IPS DF 4.7 (cell line): Measurements from ENCODE around the gene GPR6.

Experiments used
- DNase-seq: peaks from one replicate; pipeline ENCODE4 v3.0.0-alpha.2; 2013; ENCODE audit warnings: low spot score; ENCODE audit errors: extremely low read depth

GPR6 gene

GRCh38 chr6:109998159-109998785 lies 20.2 kb downstream of the GPR6 start:
- DNase-seq: no peak

DNA sequence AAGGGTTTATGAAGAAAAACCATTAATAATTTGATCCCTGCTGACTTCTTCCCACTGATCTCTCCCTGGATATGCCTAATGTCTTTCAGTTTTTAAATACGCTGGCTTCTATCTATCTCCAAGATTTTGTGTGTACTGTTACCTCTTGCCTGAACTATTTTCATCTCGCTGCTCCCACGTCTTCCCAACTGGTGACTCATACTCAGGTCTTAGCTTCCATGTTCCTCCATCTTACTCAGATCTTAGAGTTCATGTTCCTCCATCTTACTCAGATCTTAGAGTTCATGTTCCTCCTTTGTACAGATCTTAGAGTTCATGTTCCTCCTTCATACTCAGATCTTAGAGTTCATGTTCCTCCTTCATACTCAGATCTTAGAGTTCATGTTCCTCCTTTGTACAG lies 21.6 kb downstream of the GPR6 start:
- no peak for DNase-seq

DNA sequence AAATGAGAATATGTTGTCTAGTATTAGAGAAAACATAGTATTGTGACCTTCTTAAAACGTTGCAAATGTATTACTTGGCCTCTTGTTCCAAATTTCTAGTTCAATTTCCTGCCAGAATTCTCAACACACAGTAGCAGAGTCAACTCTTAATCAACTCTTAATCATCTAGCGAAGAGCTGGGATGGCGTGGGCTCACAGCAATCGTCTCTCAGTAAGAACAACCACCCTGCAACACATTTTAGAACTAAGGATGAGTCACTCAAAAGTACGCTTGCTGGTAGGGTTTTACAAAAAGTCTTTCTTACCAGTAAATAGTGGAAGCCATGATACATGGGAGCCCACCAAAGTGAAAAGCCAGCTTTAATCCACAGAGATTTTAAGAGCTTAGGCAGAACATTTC lies 24.6 kb downstream of the GPR6 start:
- DNase-seq: no peak

DNA sequence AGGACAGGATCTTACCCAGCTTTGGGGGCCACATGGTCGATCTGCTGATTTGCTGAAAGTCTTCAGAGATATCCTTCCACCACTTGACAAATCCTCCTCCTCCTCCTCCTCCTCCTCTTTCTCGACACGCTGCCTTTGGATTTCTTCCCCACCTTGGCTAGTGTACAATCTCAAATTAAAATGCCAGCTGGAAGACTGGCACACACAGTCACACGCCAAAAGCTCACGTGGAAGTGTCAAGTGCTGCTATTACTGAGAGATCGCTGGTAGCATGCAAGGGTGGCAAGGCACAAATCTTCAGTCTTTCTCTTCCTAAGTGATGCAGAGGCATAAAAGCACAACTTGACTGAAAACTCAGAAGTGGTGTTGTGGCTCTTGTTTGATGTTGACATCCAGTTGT lies 35.3 kb downstream of the GPR6 start:
- DNase-seq: no peak

DNA sequence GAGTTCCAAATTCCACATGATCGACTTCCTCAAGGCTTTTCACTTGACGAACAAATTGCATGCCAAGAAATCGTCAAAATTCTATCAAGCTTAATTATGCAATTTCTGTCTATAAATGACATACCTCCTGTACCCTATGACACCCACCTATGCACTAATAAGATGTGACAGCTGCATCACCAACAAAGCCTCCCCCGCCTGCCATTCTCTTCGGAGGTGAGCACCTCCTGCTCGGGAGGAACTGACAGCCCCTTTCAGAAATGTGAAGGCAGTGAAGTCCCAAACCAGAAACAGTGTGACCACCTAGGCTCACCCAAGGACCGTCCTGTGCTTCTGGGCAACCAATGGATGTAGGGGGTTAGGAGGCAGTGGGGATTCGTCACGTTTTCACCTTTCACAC lies 37.1 kb downstream of the GPR6 start:
- DNase-seq: no peak

DNA sequence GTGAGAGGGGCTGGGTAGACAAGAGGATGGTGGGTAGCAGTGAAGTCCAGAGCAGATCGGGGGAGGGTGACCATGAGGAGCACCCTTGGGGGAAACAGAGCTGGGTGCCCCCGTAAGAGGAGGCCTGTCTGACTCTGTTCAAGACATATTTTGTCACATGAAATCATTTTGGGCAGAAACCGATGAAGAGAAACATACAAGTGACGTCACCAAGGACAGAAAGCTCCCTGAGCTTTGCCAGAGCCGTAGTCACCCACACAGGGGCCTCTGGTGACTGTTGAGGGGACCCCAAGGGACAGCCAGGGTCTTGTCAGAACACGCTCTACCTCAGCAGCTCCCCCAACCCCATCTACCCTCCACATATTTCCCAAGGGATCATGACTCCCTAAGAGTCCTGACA lies 39.2 kb downstream of the GPR6 start:
- DNase-seq: no peak

GRCh38 chr6:110017946-110018345 lies 39.8 kb downstream of the GPR6 start:
- no peak for DNase-seq

- no peak for DNase-seq
These were observed 40.4 kb downstream of the GPR6 start for GRCh38 chr6:110018486-110018885.

DNA sequence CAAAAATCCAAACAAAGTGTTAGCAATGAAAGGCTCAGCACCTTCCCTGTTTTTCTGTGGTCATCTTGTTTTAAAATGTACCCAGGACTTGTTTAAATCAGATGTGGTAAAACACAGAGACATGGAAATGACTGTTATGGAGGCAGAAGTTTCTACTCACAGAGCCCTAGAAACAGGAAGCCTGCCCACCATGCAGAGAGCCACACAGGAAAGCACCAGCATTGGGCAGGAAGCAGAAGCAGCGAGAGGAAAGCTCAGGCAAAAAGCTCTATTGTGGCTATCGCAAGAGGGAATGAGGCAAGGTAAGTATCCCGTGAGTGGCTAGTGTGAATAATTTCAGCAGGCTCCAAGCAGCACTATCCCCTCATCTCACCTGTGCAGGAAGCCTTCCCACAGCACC lies 42.8 kb downstream of the GPR6 start:
- no peak for DNase-seq

DNA sequence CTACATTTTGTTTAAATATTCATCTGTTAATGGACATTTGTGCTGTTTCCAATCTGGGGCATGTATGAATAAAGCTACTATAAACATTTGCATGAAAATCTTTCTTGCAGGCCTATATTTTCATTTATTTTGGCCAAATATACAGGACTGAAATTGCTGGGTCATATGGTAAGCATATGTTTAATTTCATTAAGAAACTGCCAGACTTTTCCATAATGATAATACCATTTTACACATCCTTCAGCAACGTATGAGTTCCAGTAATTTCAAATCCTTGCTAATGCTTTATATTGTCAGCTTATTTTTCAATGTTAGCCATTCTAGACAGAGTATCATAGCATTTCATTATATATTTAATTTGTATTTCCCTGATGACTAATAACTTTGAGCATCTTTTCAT lies 51.0 kb downstream of the GPR6 start:
- no peak for DNase-seq
